Measurements from ENCODE around the gene TEX30.
"Not testable (repeated sequence)": the region's sequence is repeated elsewhere in the genome, so short reads cannot be mapped to it uniquely, and the experiment has no call there.

TEX30 gene

DNA sequence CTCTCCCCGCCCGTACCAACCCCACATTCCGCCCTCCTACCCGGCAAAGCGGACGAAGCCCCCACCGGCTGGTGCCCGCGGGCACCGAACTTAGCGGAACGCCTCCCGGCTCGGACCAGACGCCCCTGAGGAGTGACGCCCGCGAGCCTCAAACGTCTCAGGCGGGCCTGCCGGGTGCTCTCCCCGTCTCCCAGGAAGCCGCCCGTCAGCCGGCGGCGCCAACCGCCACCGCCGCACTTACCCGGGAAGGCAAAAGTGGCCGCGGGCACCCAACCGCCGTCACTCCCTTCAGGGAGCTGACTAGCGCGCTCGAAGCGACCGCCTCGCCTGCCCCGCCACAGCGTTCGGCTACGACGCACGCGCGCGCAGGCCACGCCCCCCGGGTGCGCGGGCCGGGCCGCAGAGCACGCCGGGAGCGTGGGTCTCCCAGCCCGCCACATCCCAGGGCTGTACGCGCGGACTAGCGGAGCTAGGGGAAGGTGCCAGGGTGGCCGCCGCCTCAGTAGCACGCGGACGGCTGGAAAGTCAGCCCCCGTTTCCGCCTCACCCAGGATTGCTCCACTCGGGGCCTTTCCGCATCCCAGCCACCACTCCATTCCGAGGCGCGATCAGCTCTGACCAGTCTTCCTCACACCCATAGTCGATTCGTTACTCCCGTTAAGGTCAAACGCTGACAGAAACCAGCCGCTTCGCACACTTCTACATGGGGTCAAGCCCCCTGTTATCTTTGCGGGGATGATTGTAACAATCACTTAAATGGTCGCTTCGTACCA is at the start of gene TEX30:
Gene TEX30 (minus strand): TSS at position 346 of the 773 bp plus-strand sequence. CDS start 3,760 bp downstream, outside the sequence.
- peak; percentile 90 to 91 for DNase-seq

DNA sequence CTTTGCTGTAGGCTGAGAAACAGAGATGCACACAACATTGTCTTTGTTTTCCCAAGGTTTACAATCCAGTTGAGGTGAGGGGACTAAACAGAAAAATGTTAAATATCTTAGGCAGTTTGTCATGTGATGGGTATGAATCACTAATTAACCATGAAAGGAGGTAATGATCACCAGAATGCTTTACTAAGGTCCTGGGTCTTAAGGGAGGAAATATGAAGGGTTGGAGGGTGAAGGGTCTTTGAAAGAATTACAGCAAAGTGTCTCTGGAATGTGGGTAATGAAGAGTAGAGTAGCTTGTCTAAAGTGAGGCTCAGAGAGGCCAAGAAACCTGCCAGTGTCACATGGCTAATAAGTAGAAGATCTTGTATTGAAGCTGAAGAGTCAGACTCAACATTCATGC is 44.3 kb upstream of the TEX30 start:
- DNase-seq: no peak

DNA sequence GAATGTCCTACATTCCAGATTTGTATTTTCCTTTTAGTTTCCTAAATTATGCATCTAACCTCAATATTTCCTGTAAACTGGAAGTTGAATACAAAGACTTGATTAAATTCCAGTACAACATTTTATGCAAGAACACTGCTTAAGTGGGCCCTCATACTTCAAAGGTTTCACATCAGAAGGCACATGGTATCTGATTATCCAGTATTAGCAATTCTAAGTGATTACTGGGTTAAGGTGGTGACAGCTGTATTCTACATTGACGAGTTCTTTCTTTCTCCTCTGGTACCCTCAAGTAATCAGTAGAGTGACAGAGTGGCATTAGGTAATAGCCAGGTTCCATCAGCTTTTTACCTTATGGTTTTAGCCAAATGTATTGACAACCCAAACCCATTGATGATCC is 43.7 kb upstream of the TEX30 start:
- no peak for DNase-seq

DNA sequence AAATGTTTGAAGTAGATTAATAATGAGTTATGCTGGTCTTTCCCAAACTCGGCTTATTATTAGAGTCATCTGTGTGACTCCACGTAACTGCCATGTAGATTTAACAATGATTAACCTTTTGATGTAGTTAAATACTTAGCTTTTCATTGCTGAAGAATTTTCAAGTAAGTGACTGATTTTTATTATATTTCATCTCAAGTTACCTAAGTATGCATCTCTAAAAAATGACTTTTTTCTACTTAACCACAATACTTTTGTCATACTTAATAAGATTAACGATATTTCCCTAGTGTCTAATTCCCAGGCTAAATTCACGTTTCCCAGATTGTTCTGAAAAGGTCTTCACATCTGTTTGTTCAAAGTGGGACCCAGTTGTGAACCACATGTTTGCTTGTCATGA is 43.1 kb upstream of the TEX30 start:
- DNase-seq: no peak

DNA sequence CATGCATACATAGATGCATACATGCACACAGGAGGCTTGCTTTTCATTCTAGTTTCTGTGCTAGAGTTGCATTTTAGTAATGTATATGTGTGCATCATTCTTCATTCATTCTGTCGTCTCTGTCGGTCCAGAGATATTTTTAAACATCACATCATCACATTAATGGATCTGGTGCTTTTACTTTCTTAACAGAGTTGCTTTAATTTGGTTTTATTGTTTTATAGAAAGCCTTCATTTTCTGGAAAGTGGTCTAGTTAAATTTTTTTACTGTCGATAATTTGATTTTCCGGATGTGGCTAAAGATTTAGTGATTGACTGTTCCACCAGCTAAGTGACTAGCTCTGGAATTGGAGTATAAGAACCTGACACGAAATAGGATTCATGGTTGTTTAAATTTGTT is 42.2 kb upstream of the TEX30 start:
- DNase-seq: no peak

DNA sequence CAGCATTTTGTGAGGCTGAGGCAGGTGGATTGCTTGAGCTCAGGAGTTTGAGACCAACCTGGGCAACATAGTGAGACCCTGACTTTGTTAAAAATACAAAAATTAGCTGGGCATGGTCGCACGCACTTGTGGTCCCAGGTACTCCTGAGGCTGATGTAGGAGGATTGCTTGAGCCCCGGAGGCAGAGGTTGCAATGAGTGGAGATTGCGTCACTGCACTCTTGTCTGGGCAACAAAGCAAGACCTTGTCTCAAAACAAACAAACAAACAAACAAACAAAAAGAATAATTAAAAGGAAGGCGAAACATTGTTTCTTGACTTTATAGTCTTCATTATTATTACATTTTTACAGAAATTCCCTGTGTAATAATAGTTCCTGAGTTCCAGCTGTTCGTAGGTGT is 41.2 kb upstream of the TEX30 start:
- no peak for DNase-seq

DNA sequence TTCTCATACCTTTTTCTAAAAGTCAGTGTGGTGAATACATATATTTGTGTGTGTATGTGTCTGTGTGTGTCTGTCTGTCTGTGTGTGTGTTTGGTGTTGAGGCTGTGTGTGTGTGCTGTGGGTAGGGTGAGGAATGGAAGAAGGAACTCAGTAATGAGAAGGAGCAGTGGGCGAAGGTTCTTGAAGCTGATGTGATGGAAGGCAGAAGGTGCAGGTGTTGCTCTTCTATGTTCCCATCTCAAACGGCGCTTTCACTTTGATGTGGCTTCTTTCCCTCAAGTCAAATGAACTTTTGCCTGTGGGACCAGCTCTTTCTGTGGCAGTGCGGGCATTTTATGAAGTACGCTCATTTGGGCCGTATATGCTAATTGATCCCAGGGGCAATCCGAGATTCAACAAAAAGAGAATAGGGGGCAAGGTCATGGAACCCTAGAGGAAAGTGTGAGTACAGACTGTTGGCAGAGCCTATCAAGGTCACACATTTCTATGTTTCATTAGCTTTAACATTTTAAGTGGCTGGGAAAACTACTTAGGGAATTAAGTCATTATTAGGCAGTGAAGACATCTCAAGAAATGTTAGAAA is 40.5 kb upstream of the TEX30 start:
- no peak for DNase-seq

DNA sequence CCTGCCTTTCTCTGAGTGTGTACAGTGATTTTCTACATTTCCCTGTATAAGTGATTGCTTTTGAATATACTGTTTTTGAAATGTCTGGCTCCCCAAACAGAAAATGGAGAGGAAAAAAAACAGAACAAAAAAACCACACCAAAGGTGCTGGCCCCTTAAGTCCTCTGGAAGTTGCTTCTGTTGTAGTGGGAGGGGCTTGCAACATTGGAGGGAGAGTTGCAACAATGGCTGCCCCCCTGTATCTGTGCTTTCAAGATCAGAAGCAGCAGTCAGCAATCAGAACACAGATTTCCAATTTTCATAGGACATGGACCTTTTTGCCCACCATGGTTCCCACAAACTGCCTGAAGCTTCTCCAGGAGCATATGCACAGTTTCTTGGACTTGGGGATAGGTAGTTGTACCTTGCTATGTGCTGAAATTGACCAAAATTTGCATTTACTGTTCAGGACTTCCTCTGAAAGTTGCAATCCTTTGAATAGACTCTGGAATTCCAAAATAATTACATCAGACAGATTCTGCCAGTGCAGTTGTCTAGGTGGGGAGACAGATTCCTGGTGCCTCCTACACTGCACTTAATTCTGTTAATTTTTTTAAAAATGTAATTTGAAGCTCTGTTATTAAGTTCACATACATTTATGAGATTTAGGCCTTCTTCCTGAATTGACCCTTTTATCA is 39.2 kb upstream of the TEX30 start:
- DNase-seq: no peak

DNA sequence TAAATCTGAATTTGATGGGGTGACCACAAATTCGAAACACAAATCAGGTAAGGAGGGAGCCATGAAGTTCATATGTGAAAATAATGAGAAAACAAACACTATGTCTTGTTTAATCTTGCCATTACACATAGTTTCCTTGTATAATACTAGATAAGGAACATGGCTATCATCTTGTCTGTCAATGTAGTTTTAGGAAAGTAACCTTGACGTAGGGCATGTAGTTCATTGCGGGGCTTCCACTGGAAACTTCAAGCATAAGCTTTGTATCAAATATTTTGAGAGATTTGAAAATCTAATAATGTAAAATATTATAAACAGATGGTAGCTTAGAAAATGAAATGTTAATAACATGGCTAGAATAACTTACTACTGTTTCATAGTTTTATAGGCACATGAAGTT is 34.1 kb upstream of the TEX30 start:
- no peak for DNase-seq

DNA sequence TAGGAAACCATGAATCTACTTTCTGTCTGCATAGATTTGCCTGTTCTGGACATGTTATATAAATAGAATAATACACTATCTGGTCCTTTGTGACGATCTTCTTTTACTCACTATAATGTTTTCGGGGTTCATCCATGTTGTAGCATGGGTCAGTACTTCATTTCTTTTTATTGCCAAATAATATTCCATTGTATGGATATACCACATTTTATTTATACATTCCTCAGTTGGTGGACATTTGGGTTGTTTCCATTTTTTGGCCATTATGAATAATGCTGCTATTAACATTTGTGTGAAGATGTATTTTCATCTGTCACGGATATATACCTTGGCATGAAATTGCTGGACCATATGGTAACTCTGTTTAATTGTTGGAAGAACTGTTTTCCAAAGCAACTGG is 32.1 kb upstream of the TEX30 start:
- no peak for DNase-seq

DNA sequence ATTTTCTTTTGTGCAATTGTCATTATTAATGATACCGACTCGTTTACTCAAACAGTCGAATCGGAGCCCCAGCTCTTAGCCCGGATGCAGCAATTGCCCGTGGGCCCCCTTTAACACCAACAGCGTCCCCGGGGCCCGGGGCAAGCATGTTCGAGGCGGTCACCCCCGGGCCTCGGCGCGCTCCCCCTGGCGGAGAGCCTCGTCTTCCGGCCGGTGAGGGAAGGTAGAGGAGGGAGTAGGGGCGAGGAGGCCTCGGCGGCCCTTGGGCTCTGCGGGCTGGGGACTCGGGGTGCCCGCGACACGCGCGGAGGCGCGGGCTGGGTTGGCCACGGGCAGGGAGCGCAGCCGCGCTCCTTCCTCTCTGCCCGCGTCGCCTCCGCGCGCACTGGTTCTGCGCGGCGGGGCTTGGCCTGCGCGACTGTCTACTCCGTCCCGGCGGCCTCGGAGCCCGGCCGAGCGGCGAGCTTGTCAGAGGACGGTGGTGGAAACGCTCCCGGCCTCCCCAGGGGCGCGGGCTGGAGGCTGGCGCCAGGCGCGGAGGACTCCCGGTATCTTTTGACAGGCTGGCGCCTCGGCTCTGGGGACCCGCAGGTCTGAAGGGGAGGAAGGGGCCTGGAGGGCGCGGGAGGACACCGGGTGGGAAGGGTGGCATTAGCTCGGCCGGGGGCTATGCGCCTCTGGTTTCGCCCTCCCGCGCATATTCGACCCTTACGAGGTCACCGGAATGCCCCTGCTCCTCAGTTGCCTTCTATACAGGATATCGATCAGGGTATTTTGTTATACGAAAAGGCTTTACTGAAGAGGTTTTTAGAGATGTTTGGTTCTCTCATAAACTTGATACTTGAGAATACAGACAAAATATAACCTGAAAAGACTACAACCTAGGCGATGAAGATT is 26.8 kb upstream of the TEX30 start:
- peak; percentile 84 to 87 for DNase-seq

DNA sequence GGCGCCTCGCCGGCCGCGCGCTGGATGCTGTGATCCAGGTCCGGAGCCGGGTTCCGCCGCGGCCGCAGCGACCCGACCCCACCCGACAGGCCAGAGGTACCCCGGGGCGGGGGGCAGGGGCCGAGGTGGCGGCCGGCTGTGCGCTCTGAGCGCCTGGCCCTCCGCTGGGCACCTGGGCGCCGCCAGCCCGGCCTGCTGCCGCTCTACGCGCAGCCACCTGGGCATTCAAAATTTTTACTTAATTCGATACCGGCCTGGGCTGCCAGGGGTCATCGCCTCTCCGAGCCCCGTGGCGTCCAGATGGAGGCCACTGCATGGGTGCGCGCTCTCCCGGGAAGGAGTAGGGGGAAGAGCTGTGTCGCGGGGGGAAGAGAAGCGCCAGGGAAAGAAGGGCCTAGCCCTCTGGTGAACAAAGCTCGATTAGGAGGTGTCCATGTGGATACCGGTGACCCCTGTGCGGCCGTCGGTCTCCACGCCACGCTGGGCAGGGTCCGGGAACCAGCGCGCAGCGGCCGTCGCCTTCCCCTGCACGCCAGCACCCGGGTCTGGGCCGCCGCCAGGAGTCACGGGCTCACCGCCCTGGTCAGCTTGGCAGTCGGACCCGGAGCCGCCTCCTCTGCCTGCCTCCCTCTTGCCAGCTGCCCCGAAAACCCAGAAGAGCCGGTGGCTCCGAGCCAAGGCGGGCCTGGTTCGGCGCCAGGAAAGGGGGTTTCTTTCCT is 26.0 kb upstream of the TEX30 start:
- DNase-seq: no peak

DNA sequence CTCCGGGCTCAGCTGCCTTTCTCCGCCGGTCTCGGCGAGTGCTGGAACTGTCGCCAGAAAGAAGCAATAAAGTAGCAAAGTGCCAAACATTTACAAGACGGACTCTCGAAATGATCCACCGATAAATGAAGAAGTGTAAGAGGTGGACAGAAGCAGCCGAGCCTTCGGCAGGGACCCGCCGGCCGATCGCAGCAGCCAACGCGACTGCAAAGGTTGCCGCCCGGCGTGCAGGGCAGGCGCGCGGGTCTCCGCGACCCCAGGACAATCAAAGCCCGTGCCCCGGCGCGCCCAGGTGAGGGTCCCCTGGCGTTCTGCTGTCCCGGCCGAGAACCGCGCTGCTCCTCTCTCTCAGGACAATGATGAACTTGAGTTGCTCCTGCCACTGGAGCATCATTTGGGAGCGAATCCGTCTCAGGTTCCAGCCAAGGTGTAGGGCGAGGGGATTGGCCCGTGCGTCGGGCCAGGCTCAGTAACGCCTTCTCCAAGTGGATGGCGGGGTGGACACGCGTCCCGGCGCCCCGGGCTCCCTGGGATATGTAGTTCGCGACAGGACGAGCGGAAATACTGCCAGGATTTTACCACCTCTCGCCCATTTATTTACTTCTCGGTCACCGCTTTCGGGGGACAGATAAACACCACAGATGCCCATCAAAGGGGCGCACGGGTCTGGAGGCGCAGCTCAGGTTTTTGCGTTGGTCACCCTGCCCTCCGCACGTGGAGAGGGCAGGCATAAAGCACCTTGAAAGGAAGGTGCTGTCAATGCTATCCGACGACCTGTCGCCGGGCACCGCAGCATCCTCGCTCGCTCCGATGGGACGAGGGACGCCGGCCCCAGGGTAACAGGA is 25.2 kb upstream of the TEX30 start, which contains the start of the genes BIVM and POGLUT2:
Gene BIVM (plus strand): TSS at position 539 of the 845 bp plus-strand sequence. CDS start 8,149 bp downstream, outside the sequence.
Gene POGLUT2 (minus strand): TSS at position 396 of the 845 bp plus-strand sequence. CDS start 306 bp downstream, at position 90.
- DNase-seq: peak; percentile 71 to 76

DNA sequence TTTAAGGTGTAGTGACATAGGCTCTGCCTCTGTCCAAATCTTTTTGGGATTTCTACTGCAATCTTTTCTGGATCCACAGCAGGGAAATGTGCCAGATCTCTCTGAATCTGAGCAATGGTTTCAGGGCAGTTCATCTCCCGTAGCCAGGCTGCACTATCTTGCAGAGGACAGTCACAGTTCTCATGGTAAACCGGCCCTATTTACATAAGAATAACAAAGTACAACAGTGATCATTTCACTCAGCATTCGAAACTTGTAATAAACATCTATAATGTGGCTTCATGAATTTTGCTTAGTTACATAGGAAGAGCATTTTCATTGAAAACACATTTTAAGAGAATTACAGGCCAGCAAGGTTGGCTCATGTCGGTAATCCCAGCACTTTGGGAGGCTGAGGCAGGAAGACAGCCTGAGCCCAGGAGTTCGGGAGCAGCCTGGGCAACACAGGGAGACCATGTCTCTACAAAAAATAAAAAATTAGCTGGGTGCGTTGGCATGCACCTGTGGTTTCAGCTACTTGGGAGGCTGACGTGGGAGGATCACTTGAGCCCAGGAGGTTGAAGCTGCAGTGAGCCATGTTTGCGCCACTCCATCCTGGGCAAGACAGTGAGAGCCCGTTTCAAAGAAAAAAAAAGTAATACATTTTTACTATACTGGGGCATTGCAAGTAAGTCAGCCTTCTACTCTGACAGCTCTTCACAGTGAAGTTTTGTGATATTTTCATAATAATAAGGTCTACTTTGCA is 20.2 kb upstream of the TEX30 start:
- DNase-seq: no peak

DNA sequence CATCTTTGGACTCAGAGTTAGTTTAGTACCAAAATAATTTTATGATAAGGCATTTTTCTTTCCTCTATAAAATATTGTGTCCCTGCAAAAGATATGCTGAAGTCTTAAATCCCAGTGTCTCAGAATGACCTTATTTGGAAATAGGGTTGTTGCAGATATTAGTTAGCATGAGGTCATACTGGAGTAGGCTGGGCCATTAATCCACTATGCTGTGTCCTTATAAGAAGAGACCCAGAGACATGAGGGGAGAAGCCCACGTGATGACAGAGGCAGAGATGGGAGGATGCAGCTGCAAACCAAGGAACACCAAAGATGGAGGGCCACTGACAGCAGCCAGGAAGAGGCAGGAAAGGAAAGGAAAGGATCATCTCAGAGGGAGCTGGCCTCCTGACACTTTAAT is 18.8 kb upstream of the TEX30 start:
- DNase-seq: no peak

DNA sequence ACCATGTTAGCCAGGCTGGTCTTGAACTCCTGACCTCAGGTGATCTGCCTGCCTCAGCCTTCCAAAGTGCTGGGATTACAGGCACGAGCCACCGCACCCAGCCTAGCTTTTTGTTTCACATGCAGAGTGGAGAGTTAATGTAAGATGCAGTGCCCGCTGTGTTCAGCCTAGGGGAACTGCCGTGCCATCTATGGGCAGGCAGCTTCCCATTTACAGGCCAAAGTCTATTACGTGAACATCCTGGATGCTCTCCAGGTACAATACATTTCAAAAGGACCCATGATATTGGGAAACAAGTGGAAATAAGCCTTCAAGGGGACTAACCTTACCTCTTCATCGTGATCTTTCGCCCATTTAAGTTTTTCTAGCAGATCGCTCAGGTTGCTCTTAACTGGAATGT is 15.1 kb upstream of the TEX30 start:
- no peak for DNase-seq

DNA sequence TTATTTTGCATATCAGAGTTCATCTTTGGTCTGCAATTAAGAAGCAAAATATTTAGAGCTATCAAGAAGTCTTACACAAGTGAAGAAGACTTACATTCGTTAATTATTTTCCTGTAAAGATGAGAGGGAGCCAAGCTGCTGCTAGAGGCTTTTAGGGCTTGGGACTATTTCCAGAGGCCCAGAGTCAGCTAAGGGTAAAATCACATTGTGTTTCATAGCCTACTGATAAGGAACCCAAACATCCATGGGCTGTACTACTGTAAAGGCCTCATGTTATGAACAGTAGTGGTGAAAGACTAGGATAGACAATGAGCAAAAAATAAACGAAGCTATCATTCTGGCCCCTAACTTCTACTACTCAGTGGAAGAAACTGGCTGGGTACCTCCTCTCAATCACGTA is 10.9 kb upstream of the TEX30 start:
- no peak for DNase-seq

DNA sequence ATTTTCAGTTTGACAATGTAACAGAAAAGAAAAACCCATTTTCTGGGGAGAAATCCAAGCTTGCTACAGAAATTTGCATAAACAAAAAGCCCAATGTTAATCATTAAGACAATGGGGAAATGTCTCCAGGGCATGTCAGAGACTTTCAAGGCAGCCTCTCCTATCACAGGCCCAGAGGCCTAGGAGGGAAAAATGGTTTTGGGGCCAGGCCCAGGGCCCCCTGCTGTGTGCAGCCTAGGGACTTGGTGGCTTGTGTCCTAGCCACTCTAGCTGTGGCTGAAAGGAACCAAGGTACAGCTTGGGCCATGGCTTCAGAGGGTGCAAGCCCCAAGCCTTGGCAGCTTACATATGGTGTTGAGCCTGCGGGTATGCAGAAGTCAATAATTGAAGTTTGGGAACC is 8.0 kb upstream of the TEX30 start:
- no peak for DNase-seq

DNA sequence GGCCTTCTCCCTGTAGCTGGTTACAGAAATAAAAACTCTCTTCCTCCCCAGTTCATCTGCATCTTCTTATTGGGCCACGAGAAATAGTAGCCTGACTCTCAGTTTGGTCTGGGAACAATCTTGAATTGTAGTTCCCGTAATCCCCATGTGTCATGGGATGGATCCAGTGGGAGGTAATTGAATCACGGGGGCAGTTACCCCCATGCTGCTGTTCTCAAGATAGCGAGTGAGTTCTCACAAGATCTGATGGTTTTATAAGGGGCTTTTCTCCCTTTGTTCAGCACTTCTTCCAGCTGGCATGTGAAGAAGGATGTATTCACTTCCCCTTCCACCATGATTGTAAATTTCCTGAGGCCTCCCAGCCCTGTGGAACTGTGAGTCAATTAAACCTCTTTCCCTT is 7.1 kb upstream of the TEX30 start:
- not testable (repeated sequence) for DNase-seq

DNA sequence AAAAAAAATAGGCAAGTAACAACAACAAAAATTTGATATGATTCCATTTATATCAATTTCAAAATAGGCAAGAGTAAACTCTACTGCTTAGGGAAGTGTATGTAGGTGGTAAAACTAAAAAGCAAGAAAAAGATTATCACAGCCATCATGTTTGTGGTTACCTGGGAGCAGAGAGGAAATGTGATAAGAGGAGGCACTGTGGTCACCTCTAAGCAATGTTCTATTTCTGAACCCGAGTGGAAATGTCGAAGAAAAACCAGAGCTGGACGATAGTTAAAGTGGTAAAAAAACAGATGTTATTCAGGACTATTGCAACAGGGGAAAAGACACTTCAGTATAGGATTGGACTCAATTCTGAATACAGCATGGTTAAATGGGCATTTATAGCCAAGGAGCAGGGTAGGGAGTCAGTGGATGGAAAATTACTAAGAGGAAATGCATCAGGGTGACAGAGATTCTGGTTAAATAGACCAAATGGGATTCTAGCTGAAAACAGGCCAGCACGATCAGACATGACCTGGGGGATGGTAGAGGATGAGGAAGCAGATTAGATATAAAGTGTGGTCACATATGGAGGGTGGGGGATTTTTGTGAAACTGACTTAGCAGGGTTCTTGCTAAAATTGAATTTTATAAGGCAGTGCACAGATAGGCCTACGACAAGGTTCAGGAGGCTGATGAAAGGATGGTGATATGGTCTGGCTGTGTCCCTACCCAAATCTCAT is 6.0 kb upstream of the TEX30 start:
- DNase-seq: peak in 1 of 2 donors; percentile 47

Measured in CD4-positive, alpha-beta T cell treated with Interleukin-1 beta for 1 hour (primary cell).